Fibroblast of mammary gland (primary cell): ENCODE measurements around the gene DACT3.

Experiments
- DNase-seq: peaks from one replicate; pipeline ENCODE4 v3.0.0-alpha.2; 2010; ENCODE audit warnings: low read depth
- H3K4me3 ChIP-seq: 2 replicates; pipeline ENCODE4 v1.5.1; 2011; ENCODE audit warnings: low read depth, mild to moderate bottlenecking, low read length, moderate library complexity; ENCODE audit not compliant: control insufficient read depth
- CTCF ChIP-seq: conservative IDR thresholded peaks from 2 replicates; pipeline ENCODE4 v1.5.1; 2011; ENCODE audit warnings: low read depth, low read length, inconsistent platforms; ENCODE audit not compliant: control insufficient read depth, insufficient read depth

The DACT3 gene

GRCh38 chr19:46603752-46604231 is 57.2 kb downstream of the DACT3 start:
- no peak for DNase-seq
- H3K4me3 ChIP-seq: peak overlapping the region; percentile 2
- no peak for TF ChIP-seq CTCF

- no peak for TF ChIP-seq CTCF
- H3K4me3 ChIP-seq: peak overlapping the region; percentile 100
- no peak for DNase-seq
Measured at GRCh38 chr19:46603195-46603637, 57.8 kb downstream of the DACT3 start.

DNA sequence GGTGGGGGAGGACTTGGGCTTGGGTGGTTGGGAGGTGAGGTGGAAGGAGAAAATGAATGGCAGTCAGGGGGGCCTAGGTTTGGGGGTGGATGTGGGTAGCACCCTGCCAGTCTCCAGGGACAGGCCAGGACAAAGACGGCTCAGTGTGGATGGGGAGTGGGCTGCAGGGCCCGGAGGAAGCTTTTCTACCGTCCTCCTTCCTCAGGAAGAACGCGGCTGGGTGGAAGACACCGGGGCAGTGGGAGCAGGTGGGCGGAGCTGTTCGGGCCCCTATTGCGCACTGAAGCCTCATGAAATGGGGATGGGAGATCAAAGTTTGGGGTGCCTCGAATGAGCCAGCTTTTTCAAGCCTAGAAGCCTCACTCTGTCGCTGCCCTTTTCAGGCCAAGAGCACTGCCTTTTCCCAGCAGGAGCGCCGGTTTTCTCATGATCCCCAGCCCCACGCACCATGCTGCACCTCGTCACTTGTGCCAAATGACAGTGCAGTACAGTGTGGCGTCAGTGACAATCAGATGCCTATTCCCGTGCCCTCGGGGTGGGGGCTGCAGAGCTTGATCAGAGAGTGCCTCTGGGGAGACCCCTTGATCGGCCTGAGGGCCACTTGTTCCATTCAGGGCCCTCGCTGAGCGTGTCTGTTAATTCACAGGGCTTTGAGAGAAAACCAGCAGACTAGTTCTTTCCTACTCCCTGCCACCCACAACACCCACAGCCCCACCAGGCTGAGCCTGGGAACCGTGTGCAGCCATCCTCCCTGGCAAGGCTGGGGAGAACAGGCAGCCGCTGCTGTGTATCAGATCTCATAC is 58.4 kb downstream of the DACT3 start:
- no peak for DNase-seq
- peak overlapping the region; percentile 100 for H3K4me3 ChIP-seq
- TF ChIP-seq CTCF: no peak

DNA sequence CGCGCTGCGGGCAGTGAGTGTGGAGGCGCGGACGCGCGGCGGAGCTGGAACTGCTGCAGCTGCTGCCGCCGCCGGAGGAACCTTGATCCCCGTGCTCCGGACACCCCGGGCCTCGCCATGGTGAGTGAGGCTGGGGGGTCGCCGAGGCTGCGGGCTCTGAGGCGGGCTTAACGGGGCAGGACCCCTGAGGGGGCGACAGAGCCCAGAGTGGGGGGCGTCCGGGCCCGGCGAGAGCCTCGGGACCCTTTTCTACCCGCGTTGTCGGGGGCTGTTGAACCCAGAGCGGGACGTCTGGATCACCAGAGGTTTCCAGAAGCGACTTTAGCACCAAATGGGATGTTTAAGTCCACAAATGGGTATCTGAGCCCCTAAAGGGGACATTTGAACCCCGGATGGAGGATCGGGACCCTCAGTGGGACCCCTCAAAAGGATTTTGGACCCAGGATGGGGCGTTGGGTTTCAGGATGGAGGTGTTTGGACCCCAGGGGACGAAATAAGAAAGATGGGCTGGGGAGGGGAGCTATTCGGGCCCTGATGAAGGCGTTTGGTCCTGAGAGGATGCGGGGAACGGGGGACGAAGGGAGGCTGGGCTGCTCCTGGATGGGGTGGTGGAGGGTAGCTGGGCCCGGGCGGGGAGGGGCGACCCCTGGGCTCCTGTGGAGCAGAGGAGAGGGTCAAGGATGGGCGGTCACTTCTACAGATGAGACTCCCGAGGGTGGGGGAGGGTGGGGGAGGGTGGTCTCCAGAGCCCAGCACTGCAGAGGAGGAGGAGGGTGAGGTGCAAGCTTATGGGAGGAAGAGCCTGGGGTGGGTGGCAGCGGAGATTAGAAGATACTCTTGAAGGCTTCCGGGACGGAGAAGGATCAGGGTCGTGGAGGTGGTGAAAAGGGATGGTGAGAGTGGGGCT is 59.4 kb downstream of the DACT3 start, which contains the start of gene CALM3:
Gene CALM3 (plus strand): TSS at position 13 of the 907 bp plus-strand sequence. CDS start 105 bp downstream, at position 118.
- TF ChIP-seq CTCF: no peak
- peak within 1 kb of the TSS; percentile 100 for H3K4me3 ChIP-seq
- DNase-seq: no peak

DNA sequence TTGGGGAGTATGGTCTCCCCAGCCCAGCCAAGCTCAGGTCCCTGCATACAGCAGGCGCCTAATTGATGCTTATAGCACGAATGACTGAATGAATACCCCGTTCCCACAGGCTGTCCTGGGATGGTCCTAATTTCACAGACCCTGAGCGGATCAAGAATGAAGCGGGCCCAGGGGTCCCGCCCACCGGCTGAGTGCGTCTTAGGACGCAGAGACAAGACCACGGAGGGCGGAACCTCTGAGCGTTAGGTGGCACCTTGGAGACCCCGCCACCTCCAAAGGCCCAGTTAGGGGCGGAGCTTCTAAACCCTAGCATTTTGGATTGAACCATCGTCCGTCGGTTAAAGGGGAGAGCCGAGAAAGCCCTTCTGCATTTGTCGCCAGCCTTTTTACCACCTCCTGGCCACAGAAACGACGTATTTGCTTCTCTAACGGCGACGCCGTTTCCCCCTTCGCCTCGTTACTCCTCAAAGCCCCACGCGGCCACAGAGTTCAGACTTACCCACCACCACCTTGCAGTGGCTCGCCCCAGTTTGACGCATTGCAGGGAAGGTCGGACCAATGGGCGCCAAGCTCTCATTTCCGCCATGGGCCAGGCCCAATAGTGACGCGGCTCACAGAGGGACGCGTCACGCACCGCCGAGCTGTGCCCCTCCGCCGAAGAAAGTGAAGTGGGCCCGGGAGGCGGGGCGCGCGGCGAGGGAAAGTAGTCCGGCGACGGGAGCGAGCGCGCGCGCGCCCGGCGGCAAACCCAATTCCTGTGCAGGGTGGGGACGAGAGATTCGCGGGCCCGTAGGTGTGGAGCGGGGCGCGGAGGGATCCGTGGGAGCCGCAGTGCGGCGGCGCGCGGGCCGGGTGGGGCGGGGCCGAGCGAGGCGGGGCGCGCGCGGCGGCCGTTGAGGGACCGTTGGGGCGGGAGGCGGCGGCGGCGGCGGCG is 60.3 kb downstream of the DACT3 start:
- peak; percentile 97 for DNase-seq
- peak overlapping the region; percentile 100 for H3K4me3 ChIP-seq
- no peak for TF ChIP-seq CTCF
